WTC11 (cell line): ENCODE results near the gene PIMREG. TPM values are rescaled to one million over a fixed set of nuclear protein-coding genes. Genes with fewer than 3 reads are reported as not detected.

ENCODE experiments used
- ATAC-seq: fragments of 200-7000 bp; cut with Tn5 transposase; 2 replicates; pipeline ENCODE4 v1.10.0; 2021; ENCODE audit warnings: mild to moderate bottlenecking, moderate library complexity
- CTCF ChIA-PET: fragments of 300-600 bp; sonication (Branson Sonifier 250); formaldehyde crosslinking; loops from one replicate; lab custom pipeline; 2021; ENCODE audit warnings: antibody characterized with exemption; lab: Charles Lee
- POLR2A ChIA-PET: fragments of 350-600 bp; sonication (Branson Sonifier 250); formaldehyde crosslinking; loops from one replicate; lab custom pipeline; 2021; ENCODE audit warnings: antibody characterized with exemption; lab: Charles Lee
- DNase-seq: peaks from one replicate; pipeline ENCODE4 v3.0.0; 2021; ENCODE audit warnings: low spot score
- H3K27ac Mint-ChIP-seq: 2 replicates; pipeline ENCODE4 v1.8.0; 2021; ENCODE audit warnings: mixed read lengths
- H3K27me3 Mint-ChIP-seq: 2 replicates; pipeline ENCODE4 v1.8.0; 2021; ENCODE audit warnings: low read depth, mild to moderate bottlenecking, moderate library complexity, mixed read lengths
- H3K36me3 Mint-ChIP-seq: 2 replicates; pipeline ENCODE4 v1.8.0; 2021; ENCODE audit warnings: mixed read lengths
- H3K4me1 Mint-ChIP-seq: 2 replicates; pipeline ENCODE4 v1.8.0; 2022; ENCODE audit warnings: mixed read lengths
- H3K4me3 Mint-ChIP-seq: 2 replicates; pipeline ENCODE4 v1.8.0; 2021; ENCODE audit warnings: mild to moderate bottlenecking, moderate library complexity, mixed read lengths
- H3K9me3 Mint-ChIP-seq: 2 replicates; pipeline ENCODE4 v1.8.0; 2021; ENCODE audit warnings: mixed read lengths
- CBFB ChIP-seq: sonication (generic); formaldehyde crosslinking; IDR thresholded peaks from 2 replicates; pipeline ENCODE4 v1.8.1; 2022; ENCODE audit warnings: mild to moderate bottlenecking, low read depth, missing genetic modification reagents
- EMX1 ChIP-seq: fragments of 250-450 bp; sonication (Bioruptor Pico); IDR thresholded peaks from 2 replicates; pipeline ENCODE4 v1.8.0; 2021; ENCODE audit warnings: mild to moderate bottlenecking
- FOXP1 ChIP-seq: sonication (generic); formaldehyde crosslinking; IDR thresholded peaks from 2 replicates; pipeline ENCODE4 v1.8.0; 2022; ENCODE audit warnings: missing genetic modification reagents, mild to moderate bottlenecking, moderate library complexity, borderline replicate concordance
- GABPB1 ChIP-seq: sonication (generic); formaldehyde crosslinking; IDR thresholded peaks from 2 replicates; pipeline ENCODE4 v1.8.1; 2023; ENCODE audit warnings: mild to moderate bottlenecking, missing genetic modification reagents
- GRHL2 ChIP-seq: fragments of 250-450 bp; sonication (Bioruptor Pico); IDR thresholded peaks from 2 replicates; pipeline ENCODE4 v1.8.0; 2022; ENCODE audit warnings: mild to moderate bottlenecking, moderate library complexity; ENCODE audit not compliant: insufficient replicate concordance, severe bottlenecking
- OVOL2 ChIP-seq: fragments of 250-450 bp; sonication (Bioruptor Pico); IDR thresholded peaks from 2 replicates; pipeline ENCODE4 v1.9.0; 2021; ENCODE audit warnings: mild to moderate bottlenecking, borderline replicate concordance
- PRDM15 ChIP-seq: sonication (generic); formaldehyde crosslinking; IDR thresholded peaks from 2 replicates; pipeline ENCODE4 v1.8.0; 2022; ENCODE audit warnings: missing genetic modification reagents
- ZNF532 ChIP-seq: fragments of 250-450 bp; sonication (Bioruptor Pico); IDR thresholded peaks from 2 replicates; pipeline ENCODE4 v1.9.0; 2021; ENCODE audit warnings: mild to moderate bottlenecking, borderline replicate concordance
- total RNA-seq: library from RNA; stranded (reverse); gene quantifications from 3 replicates; pipeline ENCODE4 v1.2.3, GENCODE V29; 2021
- TF ChIP-seq, protein P1 (sequence below): fragments of 200-600 bp; IDR thresholded peaks from 2 replicates; pipeline ENCODE4 v1.8.0; 2022; ENCODE audit warnings: antibody characterized with exemption

The PIMREG gene
- total RNA-seq, 1 experiment from 2014 or later = 92.2 TPM

- TF ChIP-seq, protein P1, sequence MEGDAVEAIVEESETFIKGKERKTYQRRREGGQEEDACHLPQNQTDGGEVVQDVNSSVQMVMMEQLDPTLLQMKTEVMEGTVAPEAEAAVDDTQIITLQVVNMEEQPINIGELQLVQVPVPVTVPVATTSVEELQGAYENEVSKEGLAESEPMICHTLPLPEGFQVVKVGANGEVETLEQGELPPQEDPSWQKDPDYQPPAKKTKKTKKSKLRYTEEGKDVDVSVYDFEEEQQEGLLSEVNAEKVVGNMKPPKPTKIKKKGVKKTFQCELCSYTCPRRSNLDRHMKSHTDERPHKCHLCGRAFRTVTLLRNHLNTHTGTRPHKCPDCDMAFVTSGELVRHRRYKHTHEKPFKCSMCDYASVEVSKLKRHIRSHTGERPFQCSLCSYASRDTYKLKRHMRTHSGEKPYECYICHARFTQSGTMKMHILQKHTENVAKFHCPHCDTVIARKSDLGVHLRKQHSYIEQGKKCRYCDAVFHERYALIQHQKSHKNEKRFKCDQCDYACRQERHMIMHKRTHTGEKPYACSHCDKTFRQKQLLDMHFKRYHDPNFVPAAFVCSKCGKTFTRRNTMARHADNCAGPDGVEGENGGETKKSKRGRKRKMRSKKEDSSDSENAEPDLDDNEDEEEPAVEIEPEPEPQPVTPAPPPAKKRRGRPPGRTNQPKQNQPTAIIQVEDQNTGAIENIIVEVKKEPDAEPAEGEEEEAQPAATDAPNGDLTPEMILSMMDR = no peak
- TF ChIP-seq EMX1 (no peak), CBFB (no peak), ZNF532 (CRISPR knock-in tag) (no peak)
Observed at GRCh38 chr17:6471531-6472465, 27.5 kb downstream of the PIMREG start (continued).

DNA sequence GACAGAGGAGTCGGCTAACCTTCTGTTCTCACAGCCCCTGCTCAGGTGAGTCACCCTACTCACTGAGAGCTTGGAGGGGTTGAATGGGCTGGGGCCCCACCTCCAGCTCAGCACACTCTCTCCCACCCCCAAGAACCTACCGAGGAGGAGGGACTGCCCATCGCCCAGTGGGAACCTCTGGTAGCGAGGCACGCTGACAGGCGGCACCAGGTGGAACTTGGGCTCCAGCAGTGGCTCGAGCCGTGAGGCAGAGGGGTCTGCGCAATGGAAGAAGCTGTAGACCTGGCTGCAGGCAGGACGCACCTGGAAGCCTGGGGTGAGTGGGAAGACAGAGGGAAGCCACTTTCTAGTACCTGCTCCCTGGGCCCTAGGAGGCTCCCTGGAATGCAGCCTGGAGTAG, 28.3 kb downstream of the PIMREG start:
- no peaks in the 10 kb centered on the region; the same call in 1 of the 2 replicates for H3K27me3 Mint-ChIP-seq
- H3K36me3 Mint-ChIP-seq = no peaks in the 10 kb centered on the region
- ChIA-PET CTCF (interaction anchor here (0.6 to 4.4 kb wide), 42 partner anchors 9 to 241 kb away, joined by 3 to 36 read pairs (median 5); partner anchors contain the start of genes AIPL1, C17orf100, MED31 and PIMREG), POLR2A (interaction anchor here (0.6 kb wide), 1 partner anchor 80 kb away, joined by 6 read pairs; no protein-coding TSS in a partner anchor)
- peaks cover 4% of the 10 kb centered on the region; the same call in 1 of the 2 replicates for H3K9me3 Mint-ChIP-seq
- peaks cover 19% of the 10 kb centered on the region for H3K4me1 Mint-ChIP-seq
- no peak for ATAC-seq
- no peak overlapping the region for H3K27ac Mint-ChIP-seq
- H3K4me3 Mint-ChIP-seq = no peak overlapping the region
- TF ChIP-seq GRHL2 (CRISPR knock-in tag) = no peak
- TF ChIP-seq GABPB1 (CRISPR knock-in tag) = no peak
- TF ChIP-seq PRDM15 (CRISPR knock-in tag) = no peak
- TF ChIP-seq OVOL2 = no peak
- TF ChIP-seq, all 79 proteins: peak for 0
- DNase-seq = no peak

DNA sequence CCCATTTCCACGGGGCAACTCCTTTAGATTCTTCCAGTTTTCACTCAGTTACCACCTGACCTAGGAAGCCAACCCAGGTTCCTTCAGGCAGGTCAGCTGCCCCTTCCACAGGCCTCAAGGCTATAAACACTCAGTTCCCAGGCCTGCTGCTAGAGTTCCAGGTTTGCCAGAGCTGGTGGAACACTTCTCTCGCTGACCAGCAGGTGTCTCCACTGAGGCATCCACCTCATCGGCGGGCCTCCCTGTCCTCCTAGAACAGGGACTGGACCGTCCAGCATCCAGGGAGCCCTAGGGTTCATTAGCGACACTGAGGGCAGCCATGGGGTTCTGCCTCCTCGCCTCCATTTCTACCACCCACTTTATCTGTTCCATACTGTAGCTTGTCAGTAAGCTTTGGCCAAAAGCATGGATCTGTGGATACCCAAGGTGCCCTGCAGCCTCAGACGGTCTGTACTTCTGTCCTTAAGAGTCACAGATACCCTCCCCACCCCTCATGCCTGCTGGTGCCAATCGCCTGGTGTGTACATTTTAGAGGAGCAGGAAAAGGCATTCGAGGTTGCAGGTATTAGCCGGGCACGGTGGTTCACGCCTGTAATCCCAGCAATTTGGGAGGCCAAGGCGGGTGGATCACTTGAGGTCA, 29.0 kb downstream of the PIMREG start:
- peak; percentile 89 for DNase-seq
- TF ChIP-seq, protein P1 = peak; percentile 94
- no peak for TF ChIP-seq FOXP1 (CRISPR knock-in tag)
- no peak overlapping the region for H3K4me3 Mint-ChIP-seq

More for the DNA sequence above, 29.0 kb downstream of the PIMREG start:
- Mint-ChIP-seq H3K27me3 (no peaks in the 10 kb centered on the region; the same call in 1 of the 2 replicates), H3K4me1 (peaks cover 19% of the 10 kb centered on the region), H3K27ac (peak overlapping the region; percentile 71), H3K36me3 (no peaks in the 10 kb centered on the region), H3K9me3 (no peaks in the 10 kb centered on the region)
- POLR2A ChIA-PET = interaction anchor here (0.7 kb wide), 1 partner anchor 152 kb away, joined by 3 read pairs; no protein-coding TSS in a partner anchor
- peak; percentile 79 for ATAC-seq
- CTCF ChIA-PET = interaction anchor here (0.6 to 4.4 kb wide), 43 partner anchors 9 to 240 kb away, joined by 3 to 36 read pairs (median 5); partner anchors contain the start of genes AIPL1, C17orf100, MED31 and PIMREG
